Thyroid gland (tissue), 4 donors: ENCODE results near the gene CAMK1D.

Experiments used
- CTCF ChIP-seq, 6 experiments: fragments of 200-600 bp in 3 of 6; fragments of 450-650 bp in 3 of 6; sonication (generic) in 3 of 6; IDR thresholded peaks; one replicate each; pipeline ENCODE4 v1.5.1; 2016 to 2019; ENCODE audit warnings: antibody characterized with exemption in 6 of 6, mild to moderate bottlenecking in 2 of 6, inconsistent platforms in 1 of 6, moderate library complexity in 1 of 6
- POLR2A ChIP-seq, 2 donors: fragments of 450-650 bp; IDR thresholded peaks; one replicate each; pipeline ENCODE4 v1.6.1; 2017; ENCODE audit warnings: antibody characterized with exemption in 2 of 2, mild to moderate bottlenecking in 2 of 2, moderate library complexity in 1 of 2

DNA sequence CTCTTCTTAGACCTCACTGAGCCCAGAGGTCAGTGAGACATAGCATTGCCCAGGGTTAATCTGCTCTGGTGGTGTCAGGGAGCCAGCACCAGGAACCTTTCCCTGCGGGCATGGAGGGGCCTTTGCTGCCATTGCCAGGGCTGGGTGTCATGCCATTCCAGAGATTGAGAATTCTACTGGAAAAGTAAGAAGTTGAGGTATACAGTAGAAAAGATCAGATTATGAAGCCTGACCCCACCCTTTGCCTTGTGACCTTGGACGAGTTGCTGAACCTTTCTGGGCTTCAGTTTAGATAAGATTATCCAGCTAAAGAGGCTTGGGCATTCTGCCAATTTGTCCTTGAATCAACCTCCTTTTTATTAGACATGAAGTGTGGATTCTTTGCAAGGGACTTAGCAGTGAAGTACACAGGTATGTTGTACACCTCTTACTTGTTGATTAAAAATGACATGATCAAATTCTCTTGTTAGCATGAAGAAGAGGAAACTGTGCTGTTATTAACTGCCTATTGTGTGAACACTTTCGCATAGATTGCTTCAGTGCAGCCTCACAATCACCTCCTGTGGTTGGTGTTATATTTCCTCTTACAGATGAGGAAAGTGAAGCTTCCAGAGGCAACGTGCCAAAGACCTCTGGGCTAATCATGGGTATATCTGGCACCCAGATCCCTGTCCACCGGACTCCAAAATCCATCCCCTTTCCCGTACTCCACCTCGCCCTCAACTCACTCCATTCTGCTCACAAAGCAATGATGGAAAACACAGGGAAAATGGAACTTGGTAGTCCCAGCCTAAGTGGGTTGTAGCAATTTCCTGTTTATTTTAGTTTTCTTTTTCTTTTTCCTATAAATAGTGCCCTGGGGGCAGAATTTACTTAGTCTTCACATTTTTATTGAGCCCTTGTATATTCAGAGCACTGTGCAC, 151.3 kb downstream of the CAMK1D start:
- TF ChIP-seq CTCF (IDR thresholded peaks at IDR 0.05) = no peak
- TF ChIP-seq POLR2A (IDR thresholded peaks at IDR 0.05) = no peak
